Measurements from ENCODE around the gene SLC9A1.

DNA sequence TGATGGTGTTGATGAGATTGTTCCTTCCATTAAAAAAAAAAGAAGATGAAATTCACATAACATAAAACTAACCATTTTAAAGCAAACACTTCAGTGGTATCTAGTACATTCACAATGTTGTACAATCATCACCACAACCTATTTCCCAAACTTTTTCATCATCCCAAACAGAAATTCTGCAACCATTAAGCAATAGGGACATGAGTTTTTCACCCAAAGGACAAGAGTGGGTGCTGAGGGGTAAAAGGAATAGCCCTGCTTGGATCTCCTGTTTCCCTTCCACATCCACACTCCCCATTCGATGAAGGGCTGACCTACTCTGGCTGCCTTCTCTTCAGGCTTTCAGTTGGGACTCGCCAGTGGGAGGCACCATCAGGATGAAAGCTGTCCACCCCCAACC lies 59.3 kb downstream of the SLC9A1 start:
- TF ChIP-seq CTCF (conservative IDR thresholded peaks at IDR 0.05; ENCODE audit: low read length) (no peak), EZH2phosphoT487 (IDR thresholded peaks at IDR 0.05; ENCODE audit: borderline replicate concordance, low read depth, low read length) (no peak)

Measured in OCI-LY7 (cell line).